H1 (cell line): ENCODE results near the gene SLC5A11. TPM values are rescaled to one million over a fixed set of nuclear protein-coding genes. Genes with fewer than 3 reads are reported as not detected.

Experiments used
- CTCF ChIA-PET: fragments of 300-600 bp; sonication (Branson Sonifier 250); formaldehyde crosslinking; loops from one replicate; lab custom pipeline; 2021; ENCODE audit not compliant: partially characterized antibody; lab: Charles Lee
- POLR2A ChIA-PET: fragments of 300-600 bp; sonication (Branson Sonifier 250); formaldehyde crosslinking; loops from one replicate; lab custom pipeline; 2021; ENCODE audit warnings: inconsistent platforms; ENCODE audit not compliant: partially characterized antibody; lab: Charles Lee
- DNase-seq, 2 experiments: peaks; one replicate each; pipeline versions ENCODE4 v3.0.0 to v3.0.0-alpha.2; 2010 to 2022; ENCODE audit warnings: low spot score in 2 of 2, low read depth in 1 of 2, mixed read lengths in 1 of 2
- FAIRE-seq: peaks from 2 replicates; lab custom pipeline; 2011; peaks lifted over from hg19 to GRCh38; lab: Jason Lieb, UNC
- H2AFZ ChIP-seq: 2 replicates; pipeline ENCODE4 v1.8.1; 2012; ENCODE audit warnings: low read length, inconsistent platforms
- H2AK5ac ChIP-seq: 2 replicates; pipeline ENCODE4 v1.6.1; 2013; ENCODE audit warnings: low read depth, low read length
- H2BK120ac ChIP-seq: replicated peaks from 2 replicates; pipeline ENCODE3; 2013; ENCODE audit warnings: low read depth, low read length, inconsistent platforms
- H2BK12ac ChIP-seq: 2 replicates; pipeline ENCODE4 v1.6.1; 2013; ENCODE audit warnings: low read depth, low read length
- H2BK15ac ChIP-seq: 2 replicates; pipeline ENCODE4 v1.6.1; 2013; ENCODE audit warnings: low read length
- H2BK20ac ChIP-seq: 2 replicates; pipeline ENCODE4 v1.6.1; 2013; ENCODE audit warnings: low read length
- H2BK5ac ChIP-seq: 2 replicates; pipeline ENCODE4 v1.6.1; 2013; ENCODE audit warnings: low read depth, low read length
- H3K14ac ChIP-seq: 2 replicates; pipeline ENCODE4 v1.6.1; 2013; ENCODE audit warnings: inconsistent platforms; ENCODE audit not compliant: insufficient read length
- H3K18ac ChIP-seq: 2 replicates; pipeline ENCODE4 v1.6.1; 2013; ENCODE audit warnings: low read length; ENCODE audit errors: extremely low read depth
- H3K23ac ChIP-seq: 2 replicates; pipeline ENCODE4 v1.6.1; 2013; ENCODE audit warnings: inconsistent platforms; ENCODE audit not compliant: insufficient read length
- H3K23me2 ChIP-seq: 2 replicates; pipeline ENCODE4 v1.6.1; 2013; ENCODE audit warnings: low read depth, low read length
- H3K27ac ChIP-seq: 2 replicates; pipeline ENCODE4 v1.6.1; 2011; ENCODE audit warnings: low read depth, low read length, inconsistent platforms
- H3K27me3 ChIP-seq, 4 experiments: replicated peaks in 1 of 4; 1 replicate in 1 of 4; 2 replicates in 3 of 4; pipeline versions ENCODE4 v1.6.1 to v1.8.1; 2011 to 2013; ENCODE audit warnings: low read length in 3 of 4, mild to moderate bottlenecking in 3 of 4, inconsistent platforms in 2 of 4, mixed read lengths in 2 of 4, moderate library complexity in 1 of 4; ENCODE audit not compliant: control insufficient read depth in 3 of 4, insufficient read depth in 3 of 4; ENCODE audit errors: extremely low read depth in 1 of 4
- H3K36me3 ChIP-seq, 4 experiments: 2 replicates each; pipeline versions ENCODE4 v1.6.1 to v1.8.1; 2011 to 2013; ENCODE audit warnings: mild to moderate bottlenecking in 4 of 4, low read length in 3 of 4, moderate library complexity in 2 of 4, control low read depth in 1 of 4, inconsistent platforms in 1 of 4; ENCODE audit not compliant: insufficient read depth in 4 of 4, control insufficient read depth in 2 of 4
- H3K4ac ChIP-seq: replicated peaks from 2 replicates; pipeline ENCODE3; 2013; ENCODE audit warnings: low read length, low read depth, mixed read lengths, inconsistent platforms; ENCODE audit not compliant: insufficient read length
- H3K4me1 ChIP-seq, 4 experiments: replicated peaks in 1 of 4; 1 replicate in 1 of 4; 2 replicates in 3 of 4; pipeline versions ENCODE4 v1.6.1 to v1.8.1; 2011 to 2013; ENCODE audit warnings: low read length in 3 of 4, inconsistent platforms in 2 of 4, mixed read lengths in 1 of 4; ENCODE audit not compliant: insufficient read depth in 4 of 4, control insufficient read depth in 3 of 4
- H3K4me2 ChIP-seq, 2 experiments: 2 replicates each; pipeline versions ENCODE4 v1.6.1 to v1.8.1; 2011 to 2013; ENCODE audit warnings: low read depth in 2 of 2, low read length in 2 of 2, control low read depth in 1 of 2, inconsistent platforms in 1 of 2, mild to moderate bottlenecking in 1 of 2; ENCODE audit not compliant: insufficient read depth in 1 of 2
- H3K4me3 ChIP-seq, 4 experiments: fragments of 200-600, 300-600 bp in 1 of 4; sonication (generic), shearing (Covaris generic), sonication (Bioruptor Twin) in 1 of 4; 2 replicates each; pipeline versions ENCODE4 v1.5.1 to v1.8.1; 2011 to 2016; ENCODE audit warnings: low read length in 4 of 4, low read depth in 3 of 4, control low read depth in 2 of 4, inconsistent platforms in 2 of 4, mild to moderate bottlenecking in 2 of 4, mixed read lengths in 1 of 4, moderate library complexity in 1 of 4; ENCODE audit not compliant: insufficient read depth in 2 of 4; ENCODE audit errors: extremely low read depth in 1 of 4
- H3K56ac ChIP-seq: replicated peaks from 2 replicates; pipeline ENCODE3; 2013; ENCODE audit warnings: low read depth, mild to moderate bottlenecking, mixed read lengths, low read length, inconsistent platforms; ENCODE audit not compliant: insufficient read length
- H3K79me1 ChIP-seq: 2 replicates; pipeline ENCODE4 v1.6.1; 2013; ENCODE audit warnings: low read depth, low read length, control low read depth
- H3K79me2 ChIP-seq, 2 experiments: 2 replicates each; pipeline versions ENCODE4 v1.6.1 to v1.8.1; 2012 to 2013; ENCODE audit warnings: low read length in 2 of 2, mild to moderate bottlenecking in 2 of 2, inconsistent platforms in 1 of 2; ENCODE audit not compliant: insufficient read depth in 2 of 2, control insufficient read depth in 1 of 2
- H3K9ac ChIP-seq, 4 experiments: replicated peaks in 1 of 4; 1 replicate in 1 of 4; 2 replicates in 3 of 4; pipeline versions ENCODE4 v1.6.1 to v1.8.1; 2011 to 2013; ENCODE audit warnings: low read depth in 3 of 4, low read length in 3 of 4, control low read depth in 2 of 4, mild to moderate bottlenecking in 2 of 4, moderate library complexity in 2 of 4, inconsistent platforms in 1 of 4; ENCODE audit errors: extremely low read depth in 1 of 4
- H3K9me3 ChIP-seq, 2 experiments: 2 replicates each; pipeline versions ENCODE4 v1.6.1 to v1.8.1; 2012 to 2013; ENCODE audit warnings: mild to moderate bottlenecking in 2 of 2, moderate library complexity in 2 of 2, control low read depth in 1 of 2, inconsistent platforms in 1 of 2, low read depth in 1 of 2, low read length in 1 of 2, mixed read lengths in 1 of 2; ENCODE audit not compliant: insufficient read depth in 2 of 2
- H4K20me1 ChIP-seq, 2 experiments: replicated peaks in 1 of 2; 2 replicates each; pipeline versions ENCODE3 to v1.8.1; 2011 to 2013; ENCODE audit warnings: inconsistent platforms in 2 of 2, low read length in 2 of 2, mild to moderate bottlenecking in 1 of 2; ENCODE audit not compliant: insufficient read depth in 2 of 2, control insufficient read depth in 1 of 2
- H4K5ac ChIP-seq: 2 replicates; pipeline ENCODE4 v1.6.1; 2013; ENCODE audit warnings: low read length, low read depth, mixed read lengths, inconsistent platforms; ENCODE audit not compliant: insufficient read length
- H4K8ac ChIP-seq: 2 replicates; pipeline ENCODE4 v1.8.0; 2013; ENCODE audit warnings: mild to moderate bottlenecking, moderate library complexity, low read length, inconsistent platforms; ENCODE audit not compliant: insufficient read depth; ENCODE audit errors: extremely low read depth
- H4K91ac ChIP-seq: replicated peaks from 2 replicates; pipeline ENCODE3; 2013; ENCODE audit warnings: low read length, mixed read lengths, inconsistent platforms; ENCODE audit not compliant: insufficient read length
- ATF2 ChIP-seq: IDR thresholded peaks from 2 replicates; pipeline ENCODE4 v1.6.1; 2012; ENCODE audit warnings: low read length, inconsistent platforms
- CREB1 ChIP-seq: IDR thresholded peaks from 2 replicates; pipeline ENCODE4 v1.6.1; 2012; ENCODE audit warnings: inconsistent platforms
- EP300 ChIP-seq, 2 experiments: IDR thresholded peaks; 1 replicate in 1 of 2; 2 replicates in 1 of 2; pipeline ENCODE4 v1.6.1; 2011 to 2012; ENCODE audit warnings: low read depth in 2 of 2, low read length in 2 of 2, mild to moderate bottlenecking in 2 of 2, borderline replicate concordance in 1 of 2, inconsistent platforms in 1 of 2, moderate library complexity in 1 of 2
- SIN3A ChIP-seq, 2 experiments: IDR thresholded peaks in 1 of 2; conservative IDR thresholded peaks in 1 of 2; 2 replicates each; pipeline ENCODE4 v1.6.1; 2011 to 2012; ENCODE audit warnings: low read length in 2 of 2, improper control_type of control experiment in 1 of 2, low read depth in 1 of 2, mild to moderate bottlenecking in 1 of 2
- SIRT6 ChIP-seq: IDR thresholded peaks from one replicate; pipeline ENCODE4 v1.7.1; 2012; ENCODE audit warnings: low read length, inconsistent platforms
- SP4 ChIP-seq: IDR thresholded peaks from 2 replicates; pipeline ENCODE4 v1.6.1; 2012; ENCODE audit warnings: low read length, inconsistent platforms
- WGBS, 2 experiments: shearing (Covaris generic) in 1 of 2; methylation state at CpG; one replicate each; pipeline versions ENCODE4 v1.1.6 to v1.1.7; 2013 to 2015; ENCODE audit warnings: low lambda C conversion rate in 2 of 2, mixed read lengths in 2 of 2, inconsistent platforms in 1 of 2, low coverage in 1 of 2, missing lambda C conversion rate in 1 of 2; ENCODE audit not compliant: insufficient replicate concordance in 2 of 2, insufficient coverage in 1 of 2, insufficient read length in 1 of 2; ENCODE audit errors: extremely low coverage in 1 of 2, missing lambda C conversion rate in 1 of 2; 5-methylcytosine and 5-hydroxymethylcytosine counted together
- polyA plus RNA-seq, 7 experiments: library from polyadenylated mRNA; depleted of rRNA in 3 of 7; stranded (reverse) in 5 of 7; unstranded in 2 of 7; fragments of >200 nt in 5 of 7; fragments of 200-250 nt in 2 of 7; gene quantifications; 1 replicate in 5 of 7; 2 replicates in 1 of 7; 4 replicates in 1 of 7; pipeline versions ENCODE4 v1.2.1 to v1.2.3, GENCODE V29; 2011 to 2013; ENCODE audit warnings: missing spikeins in 2 of 7, mixed read lengths in 2 of 7
- total RNA-seq: library from RNA; stranded (reverse); fragmentation: NEBNext Ultra II Directional; extraction: Animal tissue kit (Norgen Biotek cat#: 25700); gene quantifications from 2 replicates; pipeline ENCODE4 v1.2.1, GENCODE V29; 2021

SLC5A11 gene
- total and polyA plus RNA-seq, 2 of the 8 experiments (the other 6 are each of a cell fraction or from before 2014, with no cell fraction given), result 0.26 to 0.59 TPM

GRCh38 chr16:24873028-24873427 is 27.3 kb downstream of the SLC5A11 start:
- Histone ChIP-seq H2BK20ac (no peak overlapping the region), H3K4me2 (no peak overlapping the region), H3K4me3 (no peak overlapping the region), H3K36me3 (no peaks in the 10 kb centered on the region), H3K23ac (no peak overlapping the region), H3K56ac (no peak overlapping the region), H2BK12ac (no peak overlapping the region), H3K79me1 (no peaks in the 10 kb centered on the region), H3K9me3 (peaks cover 0 to 5% of the 10 kb centered on the region in 2 experiments; a peak in 1 of 4 replicates), H4K91ac (no peak overlapping the region), H3K23me2 (no peaks in the 10 kb centered on the region), H2BK15ac (no peak overlapping the region), H2BK5ac (no peak overlapping the region), H4K5ac (no peak overlapping the region), H3K4ac (no peak overlapping the region), H3K9ac (no peak overlapping the region), H3K27ac (no peak overlapping the region), H3K14ac (no peak overlapping the region), H3K4me1 (no peaks in the 10 kb centered on the region), H3K18ac (no peak overlapping the region), H2AFZ (no peak overlapping the region), H2AK5ac (no peak overlapping the region), H2BK120ac (no peak overlapping the region)
- WGBS, 2 experiments, result 83% methylated on average over 2 of the region's 2 CpGs; no CpG with 5 or more reads in 1 of the 2 experiments
- DNase-seq, result no peak
- FAIRE-seq, result no peak
- POLR2A ChIA-PET, result no interaction called here
- TF ChIP-seq CREB1, result no peak
- no peak for TF ChIP-seq SIRT6
- no peak for TF ChIP-seq SP4
- no peak for TF ChIP-seq SIN3A (conservative IDR thresholded peaks at IDR 0.05 in 1 of 2, IDR thresholded peaks at IDR 0.05 in 1 of 2; ENCODE audit: low read depth in 1 of 2, low read length in 2 of 2)
- no peak for TF ChIP-seq EP300 (IDR thresholded peaks at IDR 0.05; ENCODE audit: borderline replicate concordance in 1 of 2, low read depth in 2 of 2, low read length in 2 of 2)
- no peak for TF ChIP-seq ATF2
- TF ChIP-seq, all 59 proteins: peak for 0
- CTCF ChIA-PET, result no interaction called here
- Histone ChIP-seq H4K8ac (no peak overlapping the region), H3K27me3 (no peaks in the 10 kb centered on the region), H3K79me2 (no peaks in the 10 kb centered on the region), H4K20me1 (no peaks in the 10 kb centered on the region)
